OCI-LY7 (cell line): Measurements from ENCODE around the gene SRPRB. TPM values are rescaled to one million over a fixed set of nuclear protein-coding genes. Genes with fewer than 3 reads are reported as not detected.

Experiments used
- BruUV-seq: library from RNA; stranded (reverse); fragments of 400-500 nt; replicated peaks from 2 replicates; lab custom pipeline; 2021; lab: Mats Ljungman, UMichigan
- CTCF ChIA-PET: fragments of 300-600 bp; sonication (Branson Sonifier 250); formaldehyde crosslinking; loops from one replicate; lab custom pipeline; 2022; ENCODE audit warnings: antibody characterized with exemption; ENCODE audit not compliant: unreplicated experiment; lab: Charles Lee
- POLR2A ChIA-PET: fragments of 300-600 bp; sonication (Branson Sonifier 250); formaldehyde crosslinking; loops from one replicate; lab custom pipeline; 2022; ENCODE audit warnings: antibody characterized with exemption; lab: Charles Lee
- DNase-seq: peaks from one replicate; pipeline ENCODE4 v3.0.0-alpha.2; 2015; ENCODE audit warnings: low spot score
- H2AFZ ChIP-seq: fragments of 200-600 bp; sonication (generic), shearing (Covaris generic); 2 replicates; pipeline ENCODE4 v1.6.1; 2014; ENCODE audit warnings: mild to moderate bottlenecking, antibody characterized with exemption, low read length, moderate library complexity
- H3K27ac ChIP-seq: fragments of 200-600 bp; sonication (generic); 2 replicates; pipeline ENCODE4 v1.5.1; 2014; ENCODE audit warnings: mixed run types, low read depth, mild to moderate bottlenecking, moderate library complexity, low read length, inconsistent platforms; ENCODE audit not compliant: poor library complexity, severe bottlenecking
- H3K36me3 ChIP-seq: fragments of 200-600 bp; sonication (generic); 2 replicates; pipeline ENCODE4 v1.6.1; 2014; ENCODE audit warnings: mild to moderate bottlenecking, antibody characterized with exemption, low read length, moderate library complexity, mixed read lengths; ENCODE audit not compliant: insufficient read depth
- H3K4me1 ChIP-seq: fragments of 200-600 bp; sonication (generic); 2 replicates; pipeline ENCODE4 v1.5.1; 2014; ENCODE audit warnings: mild to moderate bottlenecking, low read length; ENCODE audit not compliant: insufficient read depth, poor library complexity, severe bottlenecking
- H3K4me2 ChIP-seq: fragments of 200-600 bp; sonication (generic); 2 replicates; pipeline ENCODE4 v1.6.1; 2014; ENCODE audit warnings: mild to moderate bottlenecking, low read length
- H3K4me3 ChIP-seq: fragments of 200-600 bp; sonication (generic); 2 replicates; pipeline ENCODE4 v1.5.1; 2014; ENCODE audit warnings: mild to moderate bottlenecking, low read depth, low read length; ENCODE audit not compliant: poor library complexity, severe bottlenecking
- H3K79me2 ChIP-seq: fragments of 200-600 bp; sonication (generic); 2 replicates; pipeline ENCODE4 v1.6.1; 2016; ENCODE audit warnings: low read depth, mild to moderate bottlenecking, low read length, moderate library complexity, mixed read lengths; ENCODE audit not compliant: insufficient read depth
- H3K9me2 ChIP-seq: fragments of 200-600 bp; sonication (generic); 2 replicates; pipeline ENCODE4 v1.6.1; 2016; ENCODE audit warnings: mild to moderate bottlenecking, low read length, mixed read lengths; ENCODE audit not compliant: insufficient read depth
- H3K9me3 ChIP-seq: fragments of 200-600 bp; sonication (generic); 2 replicates; pipeline ENCODE4 v1.6.1; 2014; ENCODE audit warnings: mild to moderate bottlenecking, mixed run types, low read length, mixed read lengths
- H4K20me1 ChIP-seq: fragments of 200-600 bp; sonication (generic); 2 replicates; pipeline ENCODE4 v1.6.1; 2014; ENCODE audit warnings: mild to moderate bottlenecking, antibody characterized with exemption, low read length, moderate library complexity, mixed read lengths; ENCODE audit not compliant: insufficient read depth
- CTCF ChIP-seq: fragments of 200-600 bp; sonication (generic); conservative IDR thresholded peaks from 2 replicates; pipeline ENCODE4 v1.5.1; 2014; ENCODE audit warnings: mild to moderate bottlenecking, antibody characterized with exemption, low read length, moderate library complexity, mixed read lengths
- EZH2phosphoT487 ChIP-seq: fragments of 200-600 bp; sonication (generic); IDR thresholded peaks from 2 replicates; pipeline ENCODE4 v1.6.1; 2018; ENCODE audit warnings: low read depth, borderline replicate concordance, mild to moderate bottlenecking, mixed run types, antibody characterized with exemption, low read length, moderate library complexity, mixed read lengths
- intact Hi-C: fragments of 100-400 bp; cut with micrococcal nuclease; formaldehyde crosslinking; loops from one replicate; pipeline ENCODE4 v1.10.0; 2022; ENCODE audit not compliant: unreplicated experiment
- total RNA-seq, 2 experiments: library from RNA; depleted of rRNA in 1 of 2; stranded (reverse); fragments of >200 nt in 1 of 2; shearing (Covaris generic) in 1 of 2; gene quantifications; 2 replicates each; pipeline ENCODE4 v1.2.3, GENCODE V29; 2014 to 2022

SRPRB gene
- total RNA-seq, 2 experiments from 2014 or later, result 39.4 to 54.1 TPM

GRCh38 chr3:133797396-133798105 is 8.1 kb upstream of the SRPRB start:
- peaks cover 15% of the 10 kb centered on the region; the same call in 1 of the 2 replicates for H3K9me3 ChIP-seq
- no TSS peak for BruUV-seq
- intact Hi-C loops, result no loop called here

DNA sequence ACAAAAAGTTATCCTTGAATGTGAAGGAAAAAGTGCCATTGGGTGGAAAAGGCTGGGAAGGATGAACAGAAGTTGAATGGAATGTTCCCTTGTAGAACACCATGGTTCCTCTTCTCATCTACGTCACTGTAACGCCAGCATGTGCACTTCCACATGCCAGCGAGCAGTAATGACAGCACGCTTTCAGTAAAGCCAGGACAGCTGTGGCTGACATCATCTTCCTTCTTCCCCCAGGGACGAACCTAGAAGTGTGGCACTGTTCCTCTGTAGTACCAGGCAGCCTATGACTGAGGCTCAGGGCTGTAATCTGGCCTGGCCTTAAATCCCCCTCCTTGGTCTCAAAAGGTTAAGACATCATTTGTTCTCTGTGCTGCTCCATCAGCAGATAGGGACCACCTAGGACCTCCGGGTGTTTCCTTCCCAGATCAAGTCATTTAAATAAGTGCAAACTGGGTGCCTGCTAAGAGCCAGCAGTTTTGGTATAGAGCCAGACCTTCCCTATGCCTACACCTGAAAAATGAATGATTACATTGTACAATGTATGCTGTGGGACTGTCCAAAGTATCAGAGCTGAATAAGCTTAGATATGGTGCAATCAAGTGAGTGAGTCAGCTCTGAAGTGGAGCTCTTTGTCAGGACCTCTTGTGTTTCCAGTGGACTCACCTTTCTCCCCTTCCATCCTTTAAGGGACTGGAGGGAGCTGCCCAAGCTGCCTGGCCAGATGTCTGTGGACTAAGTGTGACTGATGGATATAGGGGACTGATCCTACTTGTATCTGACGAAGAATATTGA is 5.6 kb upstream of the SRPRB start:
- ChIA-PET POLR2A (no interaction called here), CTCF (no interaction called here)
- BruUV-seq, result no TSS peak

More at GRCh38 chr3:133797396-133798105, 8.1 kb upstream of the SRPRB start:
- TF ChIP-seq CTCF (no peak), EZH2phosphoT487 (no peak)
- no peaks in the 10 kb centered on the region for H3K4me1 ChIP-seq
- H3K27ac ChIP-seq, result no peak overlapping the region
- CTCF ChIA-PET, result interaction anchor here (0.6 kb wide), 1 partner anchor 18 kb away, joined by 3 read pairs; no protein-coding TSS in a partner anchor
- DNase-seq, result no peak
- H3K9me2 ChIP-seq, result no peaks in the 10 kb centered on the region
- no peaks in the 10 kb centered on the region for H3K79me2 ChIP-seq
- H2AFZ ChIP-seq, result no peak overlapping the region
- H4K20me1 ChIP-seq, result no peaks in the 10 kb centered on the region
- H3K4me2 ChIP-seq, result no peak overlapping the region
- POLR2A ChIA-PET, result no interaction called here
- H3K4me3 ChIP-seq, result no peak overlapping the region
- no peaks in the 10 kb centered on the region for H3K36me3 ChIP-seq

More for the DNA sequence above, 5.6 kb upstream of the SRPRB start:
- Histone ChIP-seq H3K79me2 (no peaks in the 10 kb centered on the region), H2AFZ (no peak overlapping the region), H3K4me3 (no peak overlapping the region), H3K4me1 (peaks cover 4% of the 10 kb centered on the region), H3K27ac (no peak overlapping the region), H4K20me1 (no peaks in the 10 kb centered on the region), H3K36me3 (no peaks in the 10 kb centered on the region), H3K9me3 (peaks cover 5% of the 10 kb centered on the region; the same call in 1 of the 2 replicates), H3K9me2 (no peaks in the 10 kb centered on the region), H3K4me2 (no peak overlapping the region)
- TF ChIP-seq EZH2phosphoT487 (no peak), CTCF (no peak)
- intact Hi-C loops, result loop anchor here (10.0 kb wide), 1 partner anchor 225 kb away; the partner anchor contains the start of gene CDV3
- DNase-seq, result peak; percentile 17
